D341Med (cell line): Measurements from ENCODE around the gene ANKS3.

Source experiments
- DNase-seq: peaks from one replicate; pipeline ENCODE4 v3.0.0; 2012; ENCODE audit warnings: low spot score

Gene ANKS3

GRCh38 chr16:4695473-4696171, 38.4 kb downstream of the ANKS3 start:
- DNase-seq: no peak

GRCh38 chr16:4694642-4695451, 39.2 kb downstream of the ANKS3 start:
- DNase-seq: no peak

GRCh38 chr16:4693956-4694641, 40.0 kb downstream of the ANKS3 start:
- DNase-seq: peak; percentile 78

- DNase-seq: peak; percentile 99
Observed at GRCh38 chr16:4693296-4693955, 40.6 kb downstream of the ANKS3 start, which contains the start of gene NUDT16L1. Gene NUDT16L1 (plus strand): TSS chr16:4693562. CDS start chr16:4693727, 165 bp downstream.

GRCh38 chr16:4692460-4693295, 41.4 kb downstream of the ANKS3 start:
- DNase-seq: no peak

GRCh38 chr16:4691666-4692412, 42.2 kb downstream of the ANKS3 start:
- no peak for DNase-seq

GRCh38 chr16:4690946-4691665, 43.0 kb downstream of the ANKS3 start:
- DNase-seq: no peak

GRCh38 chr16:4689864-4690704, 44.0 kb downstream of the ANKS3 start:
- DNase-seq: no peak

GRCh38 chr16:4689091-4689671, 44.9 kb downstream of the ANKS3 start:
- DNase-seq: no peak

GRCh38 chr16:4688674-4689045, 45.4 kb downstream of the ANKS3 start:
- no peak for DNase-seq

GRCh38 chr16:4687946-4688673, 46.0 kb downstream of the ANKS3 start:
- DNase-seq: no peak

GRCh38 chr16:4687416-4687815, 46.7 kb downstream of the ANKS3 start:
- DNase-seq: no peak

GRCh38 chr16:4686497-4687210, 47.4 kb downstream of the ANKS3 start:
- DNase-seq: no peak

GRCh38 chr16:4685776-4686496, 48.1 kb downstream of the ANKS3 start:
- no peak for DNase-seq

GRCh38 chr16:4685292-4685691, 48.8 kb downstream of the ANKS3 start:
- no peak for DNase-seq

- DNase-seq: no peak
Observed at GRCh38 chr16:4684763-4685162, 49.3 kb downstream of the ANKS3 start.
